Stimulated activated CD4-positive, alpha-beta T cell treated with anti-CD3 and anti-CD28 coated beads, Interleukin-1b, Interleukin-23, amount 100 ng/mL, for 24 hours (primary cell): ENCODE results near the gene ZSCAN21.

Experiments
- DNase-seq, 4 experiments: peaks; one replicate each; pipeline ENCODE4 v3.0.0-alpha.2; 2020; ENCODE audit warnings: low read depth in 4 of 4, low spot score in 1 of 4

The ZSCAN21 gene

GRCh38 chr7:100027197-100027596, 22.4 kb upstream of the ZSCAN21 start:
- no peak for DNase-seq

- no peak for DNase-seq
Observed at GRCh38 chr7:100029596-100029995, 20.0 kb upstream of the ZSCAN21 start.

- DNase-seq: no peak
Observed at GRCh38 chr7:100033526-100033925, 16.0 kb upstream of the ZSCAN21 start.

- DNase-seq: no peak
Observed at GRCh38 chr7:100034871-100035510, 14.6 kb upstream of the ZSCAN21 start.

- no peak for DNase-seq
Observed at GRCh38 chr7:100035876-100036275, 13.7 kb upstream of the ZSCAN21 start.

GRCh38 chr7:100038326-100038725, 11.2 kb upstream of the ZSCAN21 start:
- DNase-seq: no peak

- DNase-seq: no peak
Observed at GRCh38 chr7:100040575-100040974, 9.0 kb upstream of the ZSCAN21 start.

GRCh38 chr7:100044718-100045117, 4.9 kb upstream of the ZSCAN21 start:
- no peak for DNase-seq

GRCh38 chr7:100048680-100049079, 894 bp upstream of the ZSCAN21 start:
- DNase-seq: no peak

GRCh38 chr7:100051611-100052010, 2.0 kb downstream of the ZSCAN21 start:
- no peak for DNase-seq

GRCh38 chr7:100053215-100053614, 3.6 kb downstream of the ZSCAN21 start:
- no peak for DNase-seq

- no peak for DNase-seq
Observed at GRCh38 chr7:100057006-100057405, 7.4 kb downstream of the ZSCAN21 start.

GRCh38 chr7:100059251-100059739, 9.7 kb downstream of the ZSCAN21 start:
- DNase-seq: no peak

- DNase-seq: no peak
Observed at GRCh38 chr7:100061518-100062193, 12.1 kb downstream of the ZSCAN21 start.

- no peak for DNase-seq
Observed at GRCh38 chr7:100063376-100063775, 13.8 kb downstream of the ZSCAN21 start.

GRCh38 chr7:100064162-100064561, 14.6 kb downstream of the ZSCAN21 start:
- no peak for DNase-seq

GRCh38 chr7:100065452-100066186, 16.0 kb downstream of the ZSCAN21 start:
- DNase-seq: no peak

GRCh38 chr7:100066953-100067352, 17.4 kb downstream of the ZSCAN21 start:
- DNase-seq: no peak

- no peak for DNase-seq
Observed at GRCh38 chr7:100069991-100070390, 20.4 kb downstream of the ZSCAN21 start.

- DNase-seq: no peak
Observed at GRCh38 chr7:100071018-100071723, 21.6 kb downstream of the ZSCAN21 start.

GRCh38 chr7:100072462-100072861, 22.9 kb downstream of the ZSCAN21 start:
- DNase-seq: no peak
